ENCODE results near the gene ENTPD7.
A peak's percentile ranks its signal among the peaks of the same experiment; 100 is the strongest.

ENTPD7 gene

GRCh38 chr10:99621454-99622251, 37.7 kb upstream of the ENTPD7 start:
- CTCF ChIA-PET = interaction anchor here (0.6 kb wide), 1 partner anchor 89 kb away, joined by 4 read pairs; no protein-coding TSS in a partner anchor
- H3K4me3 ChIP-seq (ENCODE audit: low read depth, low read length) = peak overlapping the region; percentile 59
- H3K27ac ChIP-seq (ENCODE audit: extremely low read depth, low read depth, low read length) = peak overlapping the region; percentile 99
- TF ChIP-seq ZNF629 (tag by site-specific recombination; IDR thresholded peaks at IDR 0.05) = 0 out of 2 replicates have a peak, but pooled peaks have one; percentile 3
- TF ChIP-seq ZNF792 (tag by site-specific recombination; IDR thresholded peaks at IDR 0.05) = 0 out of 2 replicates have a peak, but pooled peaks have one; percentile 26
- TF ChIP-seq GLI4 (tag by site-specific recombination; IDR thresholded peaks at IDR 0.05) = 0 out of 2 replicates have a peak, but pooled peaks have one; percentile 20
- 0 out of 2 replicates have a peak, but pooled peaks have one; percentile 27 for TF ChIP-seq ZBTB1 (tag by site-specific recombination; IDR thresholded peaks at IDR 0.05)
- no peak; the same call in 1 of the 2 replicates for TF ChIP-seq SP7 (tag by site-specific recombination; IDR thresholded peaks at IDR 0.05)
- no peak for TF ChIP-seq ZNF623 (tag by site-specific recombination; IDR thresholded peaks at IDR 0.05)
- peak; percentile 13; the same call in 1 of the 2 replicates for TF ChIP-seq ZNF449 (tag by site-specific recombination; IDR thresholded peaks at IDR 0.05)
- TF ChIP-seq ZNF366 (tag by site-specific recombination; conservative IDR thresholded peaks at IDR 0.05) = 0 out of 2 replicates have a peak, but pooled peaks have one; percentile 5
- TF ChIP-seq ZNF558 (tag by site-specific recombination; IDR thresholded peaks at IDR 0.05) = peak; percentile 28; the same call in 1 of the 2 replicates
- peak; percentile 0; the same call in 1 of the 2 replicates for TF ChIP-seq ZNF2 (tag by site-specific recombination; IDR thresholded peaks at IDR 0.05)
- TF ChIP-seq HOXA7 (CRISPR knock-in tag; IDR thresholded peaks at IDR 0.05; ENCODE audit: borderline replicate concordance) = no peak
- no peak for TF ChIP-seq ZFP69B (tag by site-specific recombination; IDR thresholded peaks at IDR 0.05)
- TF ChIP-seq PBX3 (CRISPR knock-in tag; IDR thresholded peaks at IDR 0.05) = no peak
- no peak for TF ChIP-seq ZNF521 (tag by site-specific recombination; IDR thresholded peaks at IDR 0.05)
- no peak for TF ChIP-seq ZNF560 (tag by site-specific recombination; IDR thresholded peaks at IDR 0.05; ENCODE audit: borderline replicate concordance)
- TF ChIP-seq ZFP37 (tag by site-specific recombination; IDR thresholded peaks at IDR 0.05) = peak; percentile 69; the same call in 1 of the 2 replicates
- TF ChIP-seq ZNF394 (tag by site-specific recombination; IDR thresholded peaks at IDR 0.05; ENCODE audit: borderline replicate concordance) = peak; percentile 35; the same call in 1 of the 2 replicates
- no peak for TF ChIP-seq ZNF114 (tag by site-specific recombination; IDR thresholded peaks at IDR 0.05)
- peak; percentile 23; the same call in 1 of the 2 replicates for TF ChIP-seq ZSCAN23 (tag by site-specific recombination; IDR thresholded peaks at IDR 0.05)
- TF ChIP-seq ZNF23 (tag by site-specific recombination; IDR thresholded peaks at IDR 0.05; ENCODE audit: borderline replicate concordance) = no peak
- peak; percentile 63 for TF ChIP-seq ZBTB17 (tag by site-specific recombination; IDR thresholded peaks at IDR 0.05)
- TF ChIP-seq ZNF518A (tag by site-specific recombination; conservative IDR thresholded peaks at IDR 0.05; ENCODE audit: low read depth) = peak; percentile 63
- no peak for TF ChIP-seq ZNF37A (tag by site-specific recombination; IDR thresholded peaks at IDR 0.05)
- TF ChIP-seq AEBP2 (tag by site-specific recombination; IDR thresholded peaks at IDR 0.05; ENCODE audit: borderline replicate concordance) = no peak
- 0 out of 2 replicates have a peak, but pooled peaks have one; percentile 18 for TF ChIP-seq ZNF24 (tag by site-specific recombination; IDR thresholded peaks at IDR 0.05)
- TF ChIP-seq ELK4 (IDR thresholded peaks at IDR 0.05; ENCODE audit: borderline replicate concordance, low read depth, low read length) = no peak
- peak; percentile 44; the same call in 1 of the 2 replicates for TF ChIP-seq ZBTB48 (tag by site-specific recombination; IDR thresholded peaks at IDR 0.05)

More at GRCh38 chr10:99621454-99622251, 37.7 kb upstream of the ENTPD7 start:
- Histone ChIP-seq H3K4me1 (ENCODE audit: control insufficient read depth, insufficient read depth, low read length) (0 out of 2 replicates have a peak, but pooled peaks cover 7% of the 10 kb centered on the region), H3K36me3 (ENCODE audit: control insufficient read depth in 2 of 2, insufficient read depth in 1 of 2, low read length in 2 of 2) (peaks cover 0 to 4% of the 10 kb centered on the region in 2 experiments; a peak in 1 of 3 replicates), H3K9me3 (ENCODE audit: control insufficient read depth, insufficient read depth, low read depth, low read length) (no peaks in the 10 kb centered on the region)
- POLR2A ChIA-PET = interaction anchor here (1.1 to 3.8 kb wide), 5 partner anchors 9 to 191 kb away, joined by 3 to 28 read pairs (median 6); partner anchors contain the start of genes ENTPD7 and GOT1

Data from HEK293 (cell line).